ENCODE data around the gene S100PBP. TPM values are rescaled to one million over a fixed set of nuclear protein-coding genes. Genes with fewer than 3 reads are reported as not detected.

S100PBP gene
- total RNA-seq, 1 donor, result 46.6 TPM

DNA sequence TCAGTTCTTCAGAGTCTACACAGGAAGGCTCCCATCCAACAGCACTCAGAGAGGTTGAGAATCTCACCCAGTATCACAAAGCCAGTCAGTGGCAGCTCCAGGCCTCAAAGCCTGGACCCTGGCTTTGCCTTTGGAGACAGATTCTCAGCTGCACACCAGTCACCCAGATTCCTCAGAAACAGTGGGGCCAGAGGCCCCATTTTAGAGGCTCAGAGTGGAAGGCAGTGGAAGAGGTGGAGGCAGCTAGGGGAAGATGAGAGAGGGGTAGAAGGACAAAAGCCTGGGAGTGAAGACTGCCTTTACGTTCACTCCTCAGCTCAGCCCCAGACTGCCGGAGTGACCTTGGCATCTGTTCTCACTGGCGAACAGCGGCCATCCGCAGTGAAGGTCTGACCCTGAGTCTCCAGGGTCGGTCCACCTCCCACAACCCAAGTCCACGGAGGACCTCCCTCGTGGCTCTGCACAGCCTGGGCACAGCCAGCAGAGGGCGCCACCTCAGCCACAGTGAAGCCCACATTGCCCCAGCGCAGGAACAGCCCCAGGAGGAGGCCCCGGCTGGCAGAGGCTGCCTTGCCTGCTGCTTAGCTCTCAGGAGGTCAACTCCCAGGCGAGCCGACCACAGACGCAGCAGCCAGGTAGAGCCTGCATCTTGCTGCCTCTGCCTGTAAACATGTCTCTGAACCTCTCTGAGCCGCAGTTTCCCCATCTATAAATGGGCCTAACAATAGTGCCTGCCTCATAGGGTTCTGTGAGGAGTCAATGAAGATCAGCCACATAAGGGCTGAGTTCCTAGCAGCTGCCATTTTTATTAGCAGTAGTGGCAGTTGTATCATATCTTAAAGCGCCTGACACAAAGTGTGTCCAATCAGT, 59.1 kb downstream of the S100PBP start:
- TF ChIP-seq, protein P1, sequence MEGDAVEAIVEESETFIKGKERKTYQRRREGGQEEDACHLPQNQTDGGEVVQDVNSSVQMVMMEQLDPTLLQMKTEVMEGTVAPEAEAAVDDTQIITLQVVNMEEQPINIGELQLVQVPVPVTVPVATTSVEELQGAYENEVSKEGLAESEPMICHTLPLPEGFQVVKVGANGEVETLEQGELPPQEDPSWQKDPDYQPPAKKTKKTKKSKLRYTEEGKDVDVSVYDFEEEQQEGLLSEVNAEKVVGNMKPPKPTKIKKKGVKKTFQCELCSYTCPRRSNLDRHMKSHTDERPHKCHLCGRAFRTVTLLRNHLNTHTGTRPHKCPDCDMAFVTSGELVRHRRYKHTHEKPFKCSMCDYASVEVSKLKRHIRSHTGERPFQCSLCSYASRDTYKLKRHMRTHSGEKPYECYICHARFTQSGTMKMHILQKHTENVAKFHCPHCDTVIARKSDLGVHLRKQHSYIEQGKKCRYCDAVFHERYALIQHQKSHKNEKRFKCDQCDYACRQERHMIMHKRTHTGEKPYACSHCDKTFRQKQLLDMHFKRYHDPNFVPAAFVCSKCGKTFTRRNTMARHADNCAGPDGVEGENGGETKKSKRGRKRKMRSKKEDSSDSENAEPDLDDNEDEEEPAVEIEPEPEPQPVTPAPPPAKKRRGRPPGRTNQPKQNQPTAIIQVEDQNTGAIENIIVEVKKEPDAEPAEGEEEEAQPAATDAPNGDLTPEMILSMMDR (IDR thresholded peaks at IDR 0.05; ENCODE audit: insufficient read depth, low read depth, low read length), result peak; percentile 92
- H3K4me3 ChIP-seq (ENCODE audit: low read depth, low read length), result no peak overlapping the region
- DNase-seq (ENCODE audit: low read depth), result peak; percentile 50

DNA sequence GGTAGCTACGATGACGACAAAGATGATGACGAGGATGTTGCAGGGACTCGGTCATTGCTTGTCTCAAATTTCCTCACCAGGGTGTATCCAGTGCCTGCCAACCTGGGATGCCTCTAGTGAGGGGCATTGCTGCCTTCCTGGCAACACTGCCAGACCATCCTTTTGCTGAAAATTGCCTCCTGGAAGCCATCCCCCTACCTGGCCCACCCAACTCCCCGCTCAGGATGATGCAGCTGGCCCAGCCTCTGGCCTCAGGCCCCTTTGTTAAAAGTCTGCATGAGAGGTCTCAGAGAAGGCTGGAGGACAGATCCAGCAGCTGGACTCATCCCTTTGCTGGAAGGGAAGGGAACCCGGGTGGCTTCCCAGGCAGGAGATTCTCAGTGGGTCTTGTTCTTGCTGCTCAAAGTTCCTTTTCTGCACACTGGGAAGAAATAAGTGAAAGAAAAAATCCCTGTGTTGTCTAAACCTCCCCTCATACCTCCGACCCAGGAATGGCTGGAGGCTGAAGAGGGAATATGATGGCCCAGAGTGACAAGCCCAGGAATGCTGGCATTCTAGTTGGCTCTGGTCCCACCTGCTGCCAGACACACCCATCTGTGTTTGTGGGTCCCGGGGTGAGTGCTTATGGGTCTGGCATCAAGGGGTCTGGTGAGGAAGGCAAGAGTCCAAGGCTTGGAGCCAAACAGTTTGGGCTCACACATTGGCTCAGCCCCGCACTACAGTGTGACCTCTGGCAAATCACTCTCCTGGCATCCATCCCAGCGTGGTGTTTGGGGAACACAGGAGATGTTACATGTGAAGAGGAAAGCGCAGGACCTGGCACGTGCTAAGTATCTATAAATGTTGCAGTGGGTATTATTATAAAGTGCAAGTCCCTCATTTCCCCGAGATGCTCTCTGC, 60.0 kb downstream of the S100PBP start:
- H3K4me3 ChIP-seq (ENCODE audit: low read depth, low read length), result no peak overlapping the region
- TF ChIP-seq, protein P1 (IDR thresholded peaks at IDR 0.05; ENCODE audit: insufficient read depth, low read depth, low read length), result no peak
- no peak for DNase-seq (ENCODE audit: low read depth)

DNA sequence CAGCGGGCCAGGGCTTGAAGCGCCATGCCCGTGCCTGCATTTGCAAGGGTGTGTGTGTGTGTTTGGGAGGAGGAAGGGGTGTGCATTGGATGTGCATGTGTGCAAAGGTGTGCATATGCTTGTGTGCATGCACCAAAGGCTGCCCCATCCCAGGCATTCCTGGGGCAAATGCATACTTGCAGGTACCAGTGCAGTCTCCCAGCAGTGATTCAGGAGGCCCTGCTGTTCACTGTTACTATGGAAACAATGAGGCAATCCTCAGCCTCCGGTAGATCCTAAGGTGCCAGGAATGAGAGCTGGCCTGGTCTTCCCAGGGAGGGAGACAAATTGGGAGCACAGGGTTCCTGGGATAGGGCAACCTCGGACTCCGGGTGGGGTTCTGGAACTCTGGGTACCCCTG, 60.7 kb downstream of the S100PBP start:
- TF ChIP-seq, protein P1 (IDR thresholded peaks at IDR 0.05; ENCODE audit: insufficient read depth, low read depth, low read length), result no peak
- no peak overlapping the region for H3K4me3 ChIP-seq (ENCODE audit: low read depth, low read length)
- peak; percentile 18 for DNase-seq (ENCODE audit: low read depth)

DNA sequence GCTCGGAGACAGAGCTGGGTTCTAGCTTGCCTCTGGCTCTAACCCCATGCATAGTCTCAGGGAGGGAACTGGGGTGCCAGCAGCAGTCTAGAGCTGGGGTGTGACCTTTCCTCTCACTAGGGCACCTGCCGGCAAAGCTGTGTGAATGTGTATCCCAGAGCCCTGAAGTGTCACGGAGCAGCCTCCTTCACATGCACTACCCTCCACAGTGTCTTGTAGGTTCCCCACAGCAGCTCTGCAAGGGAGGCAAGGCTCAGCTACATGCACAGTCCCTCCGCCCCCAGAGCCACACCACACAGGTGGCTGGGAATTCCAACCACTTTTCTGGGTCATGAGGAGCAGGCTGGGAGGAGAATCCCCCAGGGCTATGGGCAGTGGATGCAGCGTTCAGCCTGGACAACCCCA, 61.2 kb downstream of the S100PBP start:
- TF ChIP-seq, protein P1 (IDR thresholded peaks at IDR 0.05; ENCODE audit: insufficient read depth, low read depth, low read length), result no peak
- H3K4me3 ChIP-seq (ENCODE audit: low read depth, low read length), result no peak overlapping the region
- no peak for DNase-seq (ENCODE audit: low read depth)

DNA sequence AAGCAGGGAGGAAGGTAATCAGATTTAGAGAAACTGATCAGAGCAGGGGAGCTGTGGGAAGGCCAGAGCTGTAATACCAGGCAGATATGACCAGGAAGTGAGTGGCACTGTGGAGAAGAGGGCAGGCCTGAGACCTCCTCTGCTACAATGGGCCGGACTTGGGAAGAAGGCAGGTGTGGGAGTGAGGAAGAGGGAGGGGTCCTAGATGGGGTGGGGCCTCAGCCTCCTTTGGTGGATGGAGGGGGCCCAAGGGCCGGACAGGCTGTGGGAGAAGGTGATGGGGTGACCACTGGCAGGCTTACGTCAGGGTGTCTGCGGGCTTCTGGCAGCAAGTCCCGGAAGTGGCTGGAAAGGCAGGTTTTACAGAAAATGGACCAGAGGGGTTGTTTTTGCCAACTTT, 63.8 kb downstream of the S100PBP start:
- H3K4me3 ChIP-seq (ENCODE audit: low read depth, low read length), result no peak overlapping the region
- DNase-seq (ENCODE audit: low read depth), result no peak
- TF ChIP-seq, protein P1 (IDR thresholded peaks at IDR 0.05; ENCODE audit: insufficient read depth, low read depth, low read length), result no peak

DNA sequence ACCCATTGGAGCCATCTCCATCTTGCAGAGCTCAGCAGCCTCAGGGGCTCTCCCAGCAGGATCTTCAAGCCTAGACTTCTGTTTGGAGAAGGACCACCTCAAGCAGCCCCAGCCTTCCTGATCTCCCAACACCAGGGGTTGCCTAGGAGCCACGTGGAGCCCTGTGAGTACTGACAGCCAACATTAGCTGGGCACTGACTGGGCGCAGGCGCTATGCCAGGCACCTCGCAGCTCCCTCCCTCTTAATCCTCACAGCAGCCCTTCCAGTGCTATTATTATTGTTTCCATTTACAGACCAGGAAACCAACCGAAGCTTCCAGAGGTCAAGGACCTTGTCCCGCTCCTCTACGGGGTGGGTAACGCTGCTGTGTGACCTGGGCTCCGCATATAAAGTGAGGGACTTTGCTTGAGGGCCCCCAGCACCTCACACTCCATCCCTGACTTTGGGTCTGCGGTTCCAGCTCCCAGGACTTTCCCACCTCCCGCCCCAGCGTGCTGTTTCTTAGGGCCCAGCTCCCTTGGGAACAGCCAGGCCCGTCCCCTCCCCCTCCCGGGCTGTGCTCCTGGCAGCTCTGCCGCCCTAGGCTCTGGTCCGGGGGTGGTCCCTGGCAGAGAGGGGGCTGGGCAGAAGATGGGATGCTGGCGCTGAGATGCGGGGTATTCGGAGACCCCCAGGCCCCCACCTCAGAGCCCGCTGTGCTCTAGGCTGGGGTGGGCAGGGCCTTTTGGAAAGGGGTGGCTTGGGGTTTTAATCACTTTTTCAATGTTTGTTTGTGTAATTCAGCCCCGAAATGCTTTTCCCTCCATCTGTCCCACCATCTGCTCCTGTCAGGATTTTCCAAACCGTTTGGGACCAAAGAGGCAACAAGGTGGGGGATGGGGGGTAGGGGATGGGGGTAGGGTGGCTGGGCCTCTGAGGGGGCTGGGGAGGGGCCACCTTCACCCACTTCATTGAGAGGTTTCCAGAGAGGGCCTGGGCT, 64.7 kb downstream of the S100PBP start:
- no peak overlapping the region for H3K4me3 ChIP-seq (ENCODE audit: low read depth, low read length)
- DNase-seq (ENCODE audit: low read depth), result no peak
- TF ChIP-seq, protein P1 (IDR thresholded peaks at IDR 0.05; ENCODE audit: insufficient read depth, low read depth, low read length), result no peak
